Neural cell (in vitro differentiated cells): ENCODE results near the gene RAPGEF4. TPM values are rescaled to one million over a fixed set of nuclear protein-coding genes. Genes with fewer than 3 reads are reported as not detected.

Source experiments
- H2AFZ ChIP-seq: fragments of 200-600, 300-800 bp; sonication (generic), shearing (Covaris generic); 2 replicates; pipeline ENCODE4 v1.6.0; 2014; ENCODE audit warnings: low read depth, mild to moderate bottlenecking, antibody characterized with exemption, low read length, moderate library complexity
- H3F3A ChIP-seq: fragments of 200-600 bp; shearing (Covaris generic); 2 replicates; pipeline ENCODE4 v1.6.1; 2016; ENCODE audit warnings: mild to moderate bottlenecking, moderate library complexity, mixed read lengths, antibody characterized with exemption, low read length; ENCODE audit not compliant: insufficient read depth, poor library complexity, severe bottlenecking
- H3K27ac ChIP-seq: fragments of 200-600, 300-800 bp; sonication (generic), shearing (Covaris generic); 2 replicates; pipeline ENCODE4 v1.5.1; 2014; ENCODE audit warnings: mild to moderate bottlenecking, low read length, moderate library complexity
- H3K27me3 ChIP-seq: fragments of 300-800, 200-600 bp; sonication (generic), shearing (Covaris generic); 2 replicates; pipeline ENCODE4 v1.6.0; 2014; ENCODE audit warnings: mild to moderate bottlenecking, low read depth, low read length, moderate library complexity; ENCODE audit not compliant: insufficient read depth
- H3K36me3 ChIP-seq: fragments of 300-800, 200-600 bp; sonication (generic), shearing (Covaris generic); 2 replicates; pipeline ENCODE4 v1.5.1; 2014; ENCODE audit warnings: mild to moderate bottlenecking, antibody characterized with exemption, low read length, moderate library complexity; ENCODE audit not compliant: insufficient read depth
- H3K4me2 ChIP-seq: fragments of 300-800, 200-600 bp; sonication (generic), shearing (Covaris generic); 2 replicates; pipeline ENCODE4 v1.6.0; 2014; ENCODE audit warnings: mild to moderate bottlenecking, low read length
- H3K4me3 ChIP-seq: fragments of 300-800, 200-600 bp; sonication (generic), shearing (Covaris generic); 2 replicates; pipeline ENCODE4 v1.5.1; 2014; ENCODE audit warnings: mild to moderate bottlenecking, low read length, moderate library complexity
- H3K79me2 ChIP-seq: fragments of 200-600 bp; shearing (Covaris generic); replicated peaks from 2 replicates; pipeline ENCODE4 v1.6.0; 2014; ENCODE audit warnings: mild to moderate bottlenecking, low read length, moderate library complexity; ENCODE audit not compliant: insufficient read depth
- H3K9ac ChIP-seq: fragments of 300-800, 200-600 bp; sonication (generic), shearing (Covaris generic); 2 replicates; pipeline ENCODE4 v1.6.1; 2016; ENCODE audit warnings: mild to moderate bottlenecking, low read length, mixed read lengths
- H3K9me2 ChIP-seq: fragments of 200-600 bp; shearing (Covaris generic); 2 replicates; pipeline ENCODE4 v1.6.1; 2016; ENCODE audit warnings: mild to moderate bottlenecking, low read length, mixed read lengths; ENCODE audit not compliant: insufficient read depth
- H3K9me3 ChIP-seq: fragments of 200-600, 300-800 bp; sonication (generic), shearing (Covaris generic); 2 replicates; pipeline ENCODE4 v1.6.1; 2016; ENCODE audit warnings: mild to moderate bottlenecking, mixed run types, low read length, moderate library complexity, mixed read lengths
- H4K20me1 ChIP-seq: fragments of 200-600 bp; shearing (Covaris generic); 2 replicates; pipeline ENCODE4 v1.6.1; 2016; ENCODE audit warnings: mild to moderate bottlenecking, mixed run types; ENCODE audit not compliant: insufficient read depth
- EP300 ChIP-seq: fragments of 450-650 bp; conservative IDR thresholded peaks from 2 replicates; pipeline ENCODE4 v1.6.1; 2014; ENCODE audit warnings: antibody characterized with exemption, mild to moderate bottlenecking, moderate library complexity; ENCODE audit not compliant: poor library complexity, severe bottlenecking
- EZH2 ChIP-seq: fragments of 200-600, 300-800 bp; shearing (Covaris generic), sonication (generic); IDR thresholded peaks from 2 replicates; pipeline ENCODE4 v1.6.1; 2014; ENCODE audit warnings: antibody characterized with exemption, low read length, borderline replicate concordance, mild to moderate bottlenecking; ENCODE audit not compliant: insufficient read depth, poor library complexity, severe bottlenecking
- MXI1 ChIP-seq: fragments of 450-650 bp; conservative IDR thresholded peaks from 2 replicates; pipeline ENCODE4 v1.6.1; 2014; ENCODE audit warnings: antibody characterized with exemption, mild to moderate bottlenecking; ENCODE audit not compliant: poor library complexity, severe bottlenecking
- POLR2AphosphoS5 ChIP-seq: IDR thresholded peaks from 2 replicates; pipeline ENCODE4 v1.6.1; 2012
- RAD21 ChIP-seq: fragments of 450-650 bp; conservative IDR thresholded peaks from 2 replicates; pipeline ENCODE4 v1.6.1; 2014; ENCODE audit warnings: antibody characterized with exemption, mild to moderate bottlenecking, moderate library complexity
- SMC3 ChIP-seq: fragments of 450-650 bp; conservative IDR thresholded peaks from 2 replicates; pipeline ENCODE4 v1.6.1; 2014; ENCODE audit warnings: antibody characterized with exemption, mild to moderate bottlenecking, moderate library complexity; ENCODE audit not compliant: poor library complexity
- TAF1 ChIP-seq: IDR thresholded peaks from 2 replicates; pipeline ENCODE4 v1.6.1; 2012; ENCODE audit warnings: low read depth
- polyA plus RNA-seq: library from polyadenylated mRNA; depleted of rRNA; stranded (reverse); fragments of >200 nt; gene quantifications from 2 replicates; pipeline ENCODE4 v1.2.3, GENCODE V29; 2014
- TF ChIP-seq, protein P1 (sequence below): fragments of 450-650 bp; IDR thresholded peaks from 2 replicates; pipeline ENCODE4 v1.5.1; 2014; ENCODE audit warnings: antibody characterized with exemption, mild to moderate bottlenecking, moderate library complexity; ENCODE audit not compliant: poor library complexity, severe bottlenecking
- TF ChIP-seq, protein P2 (sequence below): IDR thresholded peaks from 2 replicates; pipeline ENCODE4 v1.6.1; 2012; ENCODE audit warnings: borderline replicate concordance

The RAPGEF4 gene
- polyA plus RNA-seq, 1 donor from 2014 or later = 10.4 TPM

DNA sequence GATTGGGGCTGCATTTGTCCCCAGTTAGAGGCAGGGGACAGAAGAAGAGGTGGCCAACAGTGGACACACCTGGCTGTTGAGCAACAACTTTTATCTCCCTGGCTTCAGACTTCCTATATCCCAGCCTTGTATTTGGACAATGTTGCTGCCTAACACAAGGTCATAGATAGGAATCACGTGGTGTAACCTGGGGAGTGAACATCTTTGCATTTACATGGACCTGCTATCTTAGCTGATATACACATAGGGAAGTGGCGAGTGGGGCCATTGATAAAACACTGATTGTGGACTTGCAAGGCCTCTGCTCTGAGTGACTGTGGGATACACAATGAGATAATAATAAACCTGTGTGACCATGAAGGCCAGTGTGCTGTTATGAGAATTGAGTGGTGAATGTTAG, 26.9 kb downstream of the RAPGEF4 start:
- Histone ChIP-seq H3F3A (no peaks in the 10 kb centered on the region), H3K36me3 (no peaks in the 10 kb centered on the region), H3K9ac (no peak overlapping the region), H3K79me2 (no peaks in the 10 kb centered on the region), H3K9me2 (no peaks in the 10 kb centered on the region), H3K4me2 (no peak overlapping the region), H3K4me3 (no peak overlapping the region), H4K20me1 (no peaks in the 10 kb centered on the region), H3K9me3 (no peaks in the 10 kb centered on the region), H3K27ac (no peak overlapping the region), H2AFZ (no peak overlapping the region), H3K27me3 (no peaks in the 10 kb centered on the region)
- TF ChIP-seq TAF1 (no peak), MXI1 (no peak), POLR2AphosphoS5 (no peak), EP300 (no peak), RAD21 (no peak), EZH2 (no peak), SMC3 (no peak)
- TF ChIP-seq, protein P1, sequence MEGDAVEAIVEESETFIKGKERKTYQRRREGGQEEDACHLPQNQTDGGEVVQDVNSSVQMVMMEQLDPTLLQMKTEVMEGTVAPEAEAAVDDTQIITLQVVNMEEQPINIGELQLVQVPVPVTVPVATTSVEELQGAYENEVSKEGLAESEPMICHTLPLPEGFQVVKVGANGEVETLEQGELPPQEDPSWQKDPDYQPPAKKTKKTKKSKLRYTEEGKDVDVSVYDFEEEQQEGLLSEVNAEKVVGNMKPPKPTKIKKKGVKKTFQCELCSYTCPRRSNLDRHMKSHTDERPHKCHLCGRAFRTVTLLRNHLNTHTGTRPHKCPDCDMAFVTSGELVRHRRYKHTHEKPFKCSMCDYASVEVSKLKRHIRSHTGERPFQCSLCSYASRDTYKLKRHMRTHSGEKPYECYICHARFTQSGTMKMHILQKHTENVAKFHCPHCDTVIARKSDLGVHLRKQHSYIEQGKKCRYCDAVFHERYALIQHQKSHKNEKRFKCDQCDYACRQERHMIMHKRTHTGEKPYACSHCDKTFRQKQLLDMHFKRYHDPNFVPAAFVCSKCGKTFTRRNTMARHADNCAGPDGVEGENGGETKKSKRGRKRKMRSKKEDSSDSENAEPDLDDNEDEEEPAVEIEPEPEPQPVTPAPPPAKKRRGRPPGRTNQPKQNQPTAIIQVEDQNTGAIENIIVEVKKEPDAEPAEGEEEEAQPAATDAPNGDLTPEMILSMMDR = no peak
- TF ChIP-seq, protein P2, sequence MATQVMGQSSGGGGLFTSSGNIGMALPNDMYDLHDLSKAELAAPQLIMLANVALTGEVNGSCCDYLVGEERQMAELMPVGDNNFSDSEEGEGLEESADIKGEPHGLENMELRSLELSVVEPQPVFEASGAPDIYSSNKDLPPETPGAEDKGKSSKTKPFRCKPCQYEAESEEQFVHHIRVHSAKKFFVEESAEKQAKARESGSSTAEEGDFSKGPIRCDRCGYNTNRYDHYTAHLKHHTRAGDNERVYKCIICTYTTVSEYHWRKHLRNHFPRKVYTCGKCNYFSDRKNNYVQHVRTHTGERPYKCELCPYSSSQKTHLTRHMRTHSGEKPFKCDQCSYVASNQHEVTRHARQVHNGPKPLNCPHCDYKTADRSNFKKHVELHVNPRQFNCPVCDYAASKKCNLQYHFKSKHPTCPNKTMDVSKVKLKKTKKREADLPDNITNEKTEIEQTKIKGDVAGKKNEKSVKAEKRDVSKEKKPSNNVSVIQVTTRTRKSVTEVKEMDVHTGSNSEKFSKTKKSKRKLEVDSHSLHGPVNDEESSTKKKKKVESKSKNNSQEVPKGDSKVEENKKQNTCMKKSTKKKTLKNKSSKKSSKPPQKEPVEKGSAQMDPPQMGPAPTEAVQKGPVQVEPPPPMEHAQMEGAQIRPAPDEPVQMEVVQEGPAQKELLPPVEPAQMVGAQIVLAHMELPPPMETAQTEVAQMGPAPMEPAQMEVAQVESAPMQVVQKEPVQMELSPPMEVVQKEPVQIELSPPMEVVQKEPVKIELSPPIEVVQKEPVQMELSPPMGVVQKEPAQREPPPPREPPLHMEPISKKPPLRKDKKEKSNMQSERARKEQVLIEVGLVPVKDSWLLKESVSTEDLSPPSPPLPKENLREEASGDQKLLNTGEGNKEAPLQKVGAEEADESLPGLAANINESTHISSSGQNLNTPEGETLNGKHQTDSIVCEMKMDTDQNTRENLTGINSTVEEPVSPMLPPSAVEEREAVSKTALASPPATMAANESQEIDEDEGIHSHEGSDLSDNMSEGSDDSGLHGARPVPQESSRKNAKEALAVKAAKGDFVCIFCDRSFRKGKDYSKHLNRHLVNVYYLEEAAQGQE = no peak

DNA sequence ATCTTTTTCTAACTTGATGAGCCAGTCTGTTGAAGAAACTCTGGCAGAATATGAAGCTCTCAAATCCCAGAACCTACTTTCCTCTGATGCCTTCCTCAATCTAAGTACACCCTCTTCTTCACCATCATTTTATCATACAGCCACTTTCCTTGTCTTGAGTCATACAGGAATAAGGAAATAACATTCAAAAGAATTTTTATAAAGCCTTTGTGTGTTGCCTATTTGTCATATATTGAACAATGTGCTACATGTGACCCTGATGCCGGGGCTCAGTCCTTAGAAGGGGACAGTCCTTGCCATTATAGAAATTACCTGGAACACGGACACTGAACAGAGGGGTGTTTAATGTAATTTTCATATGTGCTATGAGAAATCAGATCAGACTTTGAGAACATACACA, 27.4 kb downstream of the RAPGEF4 start:
- Histone ChIP-seq H3K4me3 (no peak overlapping the region), H3F3A (no peaks in the 10 kb centered on the region), H3K9me2 (no peaks in the 10 kb centered on the region), H3K9me3 (no peaks in the 10 kb centered on the region), H2AFZ (no peak overlapping the region), H3K9ac (no peak overlapping the region), H3K36me3 (no peaks in the 10 kb centered on the region), H3K27me3 (no peaks in the 10 kb centered on the region), H3K79me2 (no peaks in the 10 kb centered on the region), H3K4me2 (no peak overlapping the region), H3K27ac (no peak overlapping the region), H4K20me1 (no peaks in the 10 kb centered on the region)
- TF ChIP-seq EP300 (no peak), EZH2 (no peak), POLR2AphosphoS5 (no peak), SMC3 (no peak), TAF1 (no peak), MXI1 (no peak), RAD21 (no peak)
- TF ChIP-seq, protein P2 = no peak
- TF ChIP-seq, protein P1 = no peak
